Lower lobe of right lung (tissue), 2 donors: ENCODE data around the gene PGPEP1. TPM values are rescaled to one million over a fixed set of nuclear protein-coding genes. Genes with fewer than 3 reads are reported as not detected.

ENCODE experiments used
- ATAC-seq, 2 donors: fragments of 200-7000 bp; cut with Tn5 transposase; one replicate each; pipeline ENCODE4 v1.9.1; 2020 to 2022; ENCODE audit warnings: mild to moderate bottlenecking in 2 of 2, moderate library complexity in 2 of 2
- DNase-seq: peaks from one replicate; pipeline ENCODE4 v3.0.0-alpha.2; 2020
- H3K27ac ChIP-seq: fragments of 200-600 bp; one replicate; pipeline ENCODE4 v1.8.0; 2022
- H3K27me3 ChIP-seq: fragments of 200-600 bp; one replicate; pipeline ENCODE4 v1.8.0; 2022; ENCODE audit warnings: low read depth
- H3K36me3 ChIP-seq: fragments of 200-600 bp; one replicate; pipeline ENCODE4 v1.8.0; 2022; ENCODE audit warnings: mild to moderate bottlenecking
- H3K4me1 ChIP-seq: fragments of 200-600 bp; one replicate; pipeline ENCODE4 v1.8.0; 2022
- H3K4me3 ChIP-seq: fragments of 200-600 bp; one replicate; pipeline ENCODE4 v1.8.0; 2022; ENCODE audit warnings: mild to moderate bottlenecking
- H3K9me3 ChIP-seq: fragments of 200-600 bp; one replicate; pipeline ENCODE4 v1.8.0; 2022
- intact Hi-C: fragments of 100-400 bp; cut with DNase I; formaldehyde crosslinking; loops from one replicate; pipeline ENCODE4 v1.11.0; 2022
- total RNA-seq: library from RNA; stranded (reverse); fragmentation: NEBNext Ultra II Directional; extraction: Animal tissue kit (Norgen Biotek cat#: 25700); gene quantifications from one replicate; pipeline ENCODE4 v1.2.1, GENCODE V29; 2021
- TF ChIP-seq, protein P1 (sequence below): fragments of 200-600 bp; IDR thresholded peaks from one replicate; pipeline ENCODE4 v1.8.0; 2022; ENCODE audit warnings: antibody characterized with exemption, mild to moderate bottlenecking
- donor health status: DM: no; HTN: yes; CAD: no; lungs with severe emphysema.

Gene PGPEP1
- total RNA-seq, 1 donor from 2014 or later, result 40.9 TPM

DNA sequence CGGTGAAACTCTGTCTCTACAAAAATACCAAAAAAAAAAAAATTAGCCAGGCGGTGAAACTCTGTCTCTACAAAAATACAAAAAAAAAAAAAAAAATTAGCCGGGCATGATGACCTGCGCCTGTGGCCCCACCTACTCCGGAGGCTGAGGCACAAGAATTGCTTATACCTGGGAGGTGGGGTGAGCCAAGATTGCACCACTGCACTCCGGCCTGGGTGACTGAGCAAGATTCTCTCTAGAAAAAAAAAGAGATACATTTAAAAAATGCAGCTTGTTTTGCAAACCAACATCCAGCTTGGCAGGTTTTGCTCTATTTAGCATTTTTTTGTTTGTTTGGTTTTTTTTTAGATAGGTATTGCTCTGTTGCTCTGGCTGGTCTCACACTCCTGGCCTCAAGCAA lies 6.7 kb upstream of the PGPEP1 start:
- ATAC-seq, result no peak
- H3K4me3 ChIP-seq, result no peak overlapping the region
- no peaks in the 10 kb centered on the region for H3K9me3 ChIP-seq
- no peaks in the 10 kb centered on the region for H3K36me3 ChIP-seq
- no peak overlapping the region for H3K27ac ChIP-seq
- no peak for DNase-seq
- peaks cover 7% of the 10 kb centered on the region for H3K4me1 ChIP-seq
- TF ChIP-seq, protein P1, sequence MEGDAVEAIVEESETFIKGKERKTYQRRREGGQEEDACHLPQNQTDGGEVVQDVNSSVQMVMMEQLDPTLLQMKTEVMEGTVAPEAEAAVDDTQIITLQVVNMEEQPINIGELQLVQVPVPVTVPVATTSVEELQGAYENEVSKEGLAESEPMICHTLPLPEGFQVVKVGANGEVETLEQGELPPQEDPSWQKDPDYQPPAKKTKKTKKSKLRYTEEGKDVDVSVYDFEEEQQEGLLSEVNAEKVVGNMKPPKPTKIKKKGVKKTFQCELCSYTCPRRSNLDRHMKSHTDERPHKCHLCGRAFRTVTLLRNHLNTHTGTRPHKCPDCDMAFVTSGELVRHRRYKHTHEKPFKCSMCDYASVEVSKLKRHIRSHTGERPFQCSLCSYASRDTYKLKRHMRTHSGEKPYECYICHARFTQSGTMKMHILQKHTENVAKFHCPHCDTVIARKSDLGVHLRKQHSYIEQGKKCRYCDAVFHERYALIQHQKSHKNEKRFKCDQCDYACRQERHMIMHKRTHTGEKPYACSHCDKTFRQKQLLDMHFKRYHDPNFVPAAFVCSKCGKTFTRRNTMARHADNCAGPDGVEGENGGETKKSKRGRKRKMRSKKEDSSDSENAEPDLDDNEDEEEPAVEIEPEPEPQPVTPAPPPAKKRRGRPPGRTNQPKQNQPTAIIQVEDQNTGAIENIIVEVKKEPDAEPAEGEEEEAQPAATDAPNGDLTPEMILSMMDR, result no peak
- intact Hi-C loops, result no loop called here
- no peaks in the 10 kb centered on the region for H3K27me3 ChIP-seq

DNA sequence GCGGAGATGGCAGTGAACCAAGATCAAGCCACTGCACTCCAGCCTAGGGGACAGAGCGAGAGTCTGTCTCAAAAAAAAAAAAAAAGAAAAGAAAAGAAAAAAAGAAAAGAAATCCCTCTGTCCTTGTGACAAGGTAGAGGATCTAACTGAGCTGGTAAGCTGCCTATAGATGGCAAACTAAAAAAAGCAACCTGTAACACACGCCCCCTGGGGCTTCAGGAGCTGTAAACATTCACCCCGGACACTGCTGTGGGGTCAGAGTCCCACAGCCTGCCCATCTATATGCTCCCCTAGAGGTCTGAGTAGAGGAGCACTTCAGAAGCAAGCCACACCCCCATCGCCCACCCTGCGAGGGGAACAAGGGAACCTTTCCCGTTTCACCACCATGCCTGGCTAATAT lies 4.3 kb upstream of the PGPEP1 start:
- Histone ChIP-seq H3K4me1 (peaks cover 8% of the 10 kb centered on the region), H3K9me3 (no peaks in the 10 kb centered on the region), H3K27ac (no peak overlapping the region), H3K27me3 (no peaks in the 10 kb centered on the region), H3K36me3 (no peaks in the 10 kb centered on the region), H3K4me3 (no peak overlapping the region)
- ATAC-seq, result no peak
- intact Hi-C loops, result no loop called here
- TF ChIP-seq, protein P1, result no peak
- DNase-seq, result no peak

DNA sequence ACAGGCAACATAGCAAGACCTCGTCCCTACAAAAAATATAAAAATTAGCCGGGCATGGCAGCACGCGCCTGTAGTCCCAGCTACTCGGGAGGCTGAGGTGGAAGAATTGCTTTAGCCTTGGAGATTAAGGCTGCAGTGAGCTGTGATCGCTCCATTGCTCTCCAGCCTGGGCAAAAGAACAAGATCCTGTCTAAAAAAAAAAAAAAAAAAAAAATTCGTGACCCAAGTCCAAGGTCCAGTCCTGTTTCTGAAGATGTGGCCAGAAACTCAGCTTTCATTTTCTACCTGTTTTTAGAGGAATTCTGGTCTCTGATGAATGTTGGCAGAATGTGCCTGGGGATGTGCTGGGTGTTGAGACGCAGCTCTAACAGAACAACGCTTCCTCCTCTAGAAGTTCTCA lies 1.9 kb upstream of the PGPEP1 start:
- H3K36me3 ChIP-seq, result peaks cover 10% of the 10 kb centered on the region
- H3K27me3 ChIP-seq, result no peaks in the 10 kb centered on the region
- DNase-seq (no peak), ATAC-seq (no peak)
- intact Hi-C loops, result no loop called here
- TF ChIP-seq, protein P1, result no peak
- H3K27ac ChIP-seq, result no peak overlapping the region
- H3K9me3 ChIP-seq, result no peaks in the 10 kb centered on the region
- H3K4me3 ChIP-seq, result no peak overlapping the region
- H3K4me1 ChIP-seq, result peaks cover 15% of the 10 kb centered on the region

DNA sequence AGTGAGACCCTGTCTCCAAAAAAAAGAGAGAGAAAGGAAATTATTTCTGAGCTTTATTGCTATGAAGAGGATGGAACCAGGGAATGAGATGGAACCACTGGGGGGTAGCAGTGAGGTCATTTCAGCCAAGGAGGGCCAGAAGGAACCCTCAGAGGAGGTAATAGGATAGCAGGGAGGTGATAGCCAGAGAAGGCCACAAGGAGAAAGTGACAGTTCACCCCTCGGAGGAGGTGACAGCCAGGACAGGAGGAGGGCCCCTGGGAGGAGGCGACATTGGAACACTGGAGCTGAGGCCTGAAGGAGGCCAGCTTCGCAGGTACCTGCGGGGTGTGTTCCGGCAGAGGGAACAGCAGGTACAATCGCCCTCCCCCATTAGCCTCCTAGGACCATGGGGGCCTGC lies 675 bp upstream of the PGPEP1 start:
- Histone ChIP-seq H3K36me3 (peaks cover 16% of the 10 kb centered on the region), H3K27ac (peak overlapping the region; percentile 79), H3K9me3 (no peaks in the 10 kb centered on the region), H3K4me1 (peaks cover 15% of the 10 kb centered on the region), H3K27me3 (no peaks in the 10 kb centered on the region), H3K4me3 (peak overlapping the region; percentile 96)
- TF ChIP-seq, protein P1, result no peak
- intact Hi-C loops, result loop anchor here (10.0 kb wide), 1 partner anchor 55 kb away; the partner anchor contains the start of gene LRRC25
- DNase-seq, result no peak
- ATAC-seq, result peak in 1 of 2 donors; percentile 3

DNA sequence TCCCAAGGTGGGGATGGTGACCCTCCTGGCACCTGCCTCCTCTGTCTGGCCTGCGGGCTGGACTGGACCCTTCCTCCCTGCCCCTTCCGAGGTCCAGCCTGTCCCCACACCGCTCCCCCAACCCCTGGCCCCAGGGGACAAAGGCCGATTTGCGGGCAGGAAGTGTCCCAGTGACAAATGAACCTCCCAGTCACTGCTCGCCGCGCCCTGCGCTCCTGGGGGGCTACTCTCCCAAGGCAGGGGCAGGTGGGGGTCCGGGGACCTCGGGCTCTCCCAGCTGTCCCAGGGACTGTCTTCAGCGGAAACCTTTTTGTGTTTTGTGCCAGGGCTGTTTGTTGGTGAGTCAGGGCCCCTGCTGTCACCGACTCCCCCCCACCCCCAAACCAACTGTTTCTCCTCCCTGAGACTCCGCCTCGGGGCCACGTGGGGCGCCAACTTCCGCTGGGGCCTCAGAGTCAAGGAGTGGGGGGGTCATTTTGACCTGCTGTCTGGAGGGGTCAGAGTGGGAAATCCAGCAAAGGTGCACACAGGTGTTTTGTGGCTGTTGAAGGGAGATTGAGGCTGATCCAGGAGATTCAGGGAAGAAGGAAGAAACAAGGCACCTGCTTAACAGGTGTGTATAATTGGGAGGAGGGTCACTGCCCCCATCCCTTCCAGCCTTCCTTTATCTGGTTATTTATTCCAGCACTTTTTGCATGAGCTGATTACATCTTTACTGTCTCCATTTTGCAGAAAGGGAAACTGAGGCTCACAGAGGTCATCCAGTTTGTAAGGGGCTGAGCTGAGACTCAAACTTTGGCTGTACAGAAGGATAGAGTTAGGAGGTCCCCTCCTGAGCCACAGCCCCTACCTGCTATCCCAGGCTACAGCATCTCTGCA lies 831 bp downstream of the PGPEP1 start:
- intact Hi-C loops, result loop anchor here (10.0 kb wide), 1 partner anchor 54 kb away; the partner anchor contains the start of gene LRRC25
- TF ChIP-seq, protein P1, result no peak
- Histone ChIP-seq H3K27ac (peak overlapping the region; percentile 79), H3K4me3 (peak overlapping the region; percentile 96), H3K27me3 (no peaks in the 10 kb centered on the region), H3K4me1 (peaks cover 15% of the 10 kb centered on the region), H3K36me3 (peaks cover 19% of the 10 kb centered on the region), H3K9me3 (no peaks in the 10 kb centered on the region)
- ATAC-seq (peak; percentile 83), DNase-seq (peak; percentile 73)
